HG02885 (cell line): Measurements from ENCODE around the gene SIRPG.
"Not testable (repeated sequence)": the region's sequence is repeated elsewhere in the genome, so short reads cannot be mapped to it uniquely, and the experiment has no call there.

Source experiments
- ATAC-seq: cut with Tn5 transposase; IDR thresholded peaks from one replicate; pipeline ENCODE4 v1.9.1; 2021; ENCODE audit warnings: mild to moderate bottlenecking; ENCODE audit not compliant: unreplicated experiment, poor library complexity

The SIRPG gene

GRCh38 chr20:1657556-1658334 lies at the start of gene SIRPG:
SIRPG (minus strand) TSS chr20:1657779; CDS start chr20:1657714, 65 bp downstream.
- ATAC-seq: no peak

GRCh38 chr20:1706887-1707286 lies 49.3 kb upstream of the SIRPG start:
- not testable (repeated sequence) for ATAC-seq

DNA sequence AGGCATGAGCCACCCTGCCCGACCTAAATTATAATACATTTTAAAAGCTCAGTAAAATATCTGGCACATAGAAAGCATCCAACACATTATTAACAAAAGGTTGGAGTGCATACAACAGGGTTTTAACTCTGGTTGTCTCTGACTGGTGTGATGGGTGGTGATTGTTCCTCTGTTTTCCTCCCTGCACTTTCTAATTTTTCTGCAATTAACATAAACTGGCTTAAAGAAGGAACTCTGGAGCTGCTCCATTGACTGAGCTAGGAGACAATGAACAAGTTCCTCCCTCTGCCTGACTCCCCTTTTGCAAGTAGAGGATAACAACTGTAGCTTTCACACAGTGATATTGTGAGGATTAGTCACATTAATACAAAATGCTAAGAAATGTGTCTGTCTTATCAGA lies 48.5 kb upstream of the SIRPG start:
- ATAC-seq: no peak

DNA sequence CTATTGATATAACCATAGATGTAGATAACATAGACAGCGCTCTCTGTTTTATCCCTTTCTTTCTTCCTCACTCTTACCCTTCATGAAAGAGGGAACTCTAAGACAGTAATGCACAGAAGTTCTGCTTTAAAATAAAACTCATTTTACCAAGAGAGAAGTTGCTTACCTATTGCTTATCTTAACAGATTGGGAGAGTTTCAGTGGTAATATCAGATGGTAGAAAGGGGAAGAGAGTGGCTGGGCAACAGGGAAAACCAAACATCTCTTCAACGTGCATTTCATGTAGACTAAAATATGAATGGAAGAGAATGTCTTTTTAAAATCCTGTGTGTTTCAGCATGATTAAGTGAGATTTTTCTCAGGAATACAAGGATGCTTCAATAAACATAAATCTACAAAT lies 45.3 kb upstream of the SIRPG start:
- no peak for ATAC-seq

DNA sequence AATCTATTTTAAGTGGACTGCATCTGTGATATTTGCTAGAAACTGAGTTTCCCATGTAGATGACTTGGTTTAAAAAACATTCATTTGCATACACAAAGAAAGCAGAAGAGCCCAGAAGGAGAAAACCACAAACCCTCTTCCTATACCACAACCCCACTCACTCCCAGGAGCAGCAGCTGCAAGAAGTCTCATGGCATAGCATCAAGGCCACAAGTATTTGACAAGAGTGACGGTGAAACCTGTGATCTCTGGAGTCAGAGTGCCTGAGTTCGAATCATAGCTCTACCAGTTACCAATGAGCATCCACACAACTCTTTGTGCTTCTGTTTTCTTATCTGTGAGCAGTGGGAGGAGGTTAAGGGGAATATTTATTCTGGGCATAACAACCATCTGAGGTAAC lies 44.7 kb upstream of the SIRPG start:
- no peak for ATAC-seq

- no peak for ATAC-seq
Measured at GRCh38 chr20:1700990-1701389, 43.4 kb upstream of the SIRPG start.

- ATAC-seq: no peak
Measured at GRCh38 chr20:1697592-1697991, 40.0 kb upstream of the SIRPG start.

- no peak for ATAC-seq
Measured at GRCh38 chr20:1696521-1697209, 39.1 kb upstream of the SIRPG start.

DNA sequence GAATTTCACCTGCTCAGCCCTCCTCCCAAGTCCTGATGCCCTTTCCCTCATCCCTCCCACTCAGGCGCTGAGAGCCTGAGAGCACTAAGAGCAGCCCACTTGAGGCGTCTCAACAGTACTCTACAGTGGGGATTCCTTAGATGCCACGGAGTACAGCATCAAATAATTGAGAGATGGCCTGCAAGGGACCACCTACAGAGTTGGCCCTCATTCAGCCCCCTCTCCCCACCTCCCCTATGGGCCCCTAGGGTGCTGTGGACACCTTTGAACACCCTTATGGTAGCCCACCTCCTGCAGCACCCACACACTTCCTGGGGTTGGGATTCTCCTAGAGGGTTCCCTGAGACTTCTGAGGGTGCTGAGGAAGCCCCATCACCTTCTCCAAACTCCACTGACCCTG lies 37.1 kb upstream of the SIRPG start:
- ATAC-seq: no peak

DNA sequence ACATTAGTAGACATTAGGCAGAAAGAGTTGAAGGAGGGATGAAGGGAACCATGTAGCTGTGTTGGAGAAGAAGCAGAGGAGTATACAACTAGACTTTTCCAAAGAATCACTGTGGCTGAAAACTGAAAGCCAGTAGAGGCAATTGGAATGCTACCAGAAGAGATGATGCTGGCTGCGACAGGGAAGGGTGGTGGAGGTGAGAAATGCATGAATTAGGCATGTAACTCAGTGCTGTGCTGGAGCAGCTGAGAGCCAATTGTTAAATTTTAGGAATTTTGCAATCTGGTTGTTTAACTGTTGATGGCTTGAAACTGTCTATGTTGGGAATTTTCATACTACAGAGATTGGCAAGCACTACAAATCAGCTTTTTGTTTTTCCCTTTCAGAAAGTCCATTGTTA lies 35.8 kb upstream of the SIRPG start:
- no peak for ATAC-seq

GRCh38 chr20:1689721-1690120 lies 32.1 kb upstream of the SIRPG start:
- ATAC-seq: no peak

GRCh38 chr20:1688886-1689538 lies 31.4 kb upstream of the SIRPG start:
- no peak for ATAC-seq

GRCh38 chr20:1687053-1687452 lies 29.5 kb upstream of the SIRPG start:
- ATAC-seq: no peak

DNA sequence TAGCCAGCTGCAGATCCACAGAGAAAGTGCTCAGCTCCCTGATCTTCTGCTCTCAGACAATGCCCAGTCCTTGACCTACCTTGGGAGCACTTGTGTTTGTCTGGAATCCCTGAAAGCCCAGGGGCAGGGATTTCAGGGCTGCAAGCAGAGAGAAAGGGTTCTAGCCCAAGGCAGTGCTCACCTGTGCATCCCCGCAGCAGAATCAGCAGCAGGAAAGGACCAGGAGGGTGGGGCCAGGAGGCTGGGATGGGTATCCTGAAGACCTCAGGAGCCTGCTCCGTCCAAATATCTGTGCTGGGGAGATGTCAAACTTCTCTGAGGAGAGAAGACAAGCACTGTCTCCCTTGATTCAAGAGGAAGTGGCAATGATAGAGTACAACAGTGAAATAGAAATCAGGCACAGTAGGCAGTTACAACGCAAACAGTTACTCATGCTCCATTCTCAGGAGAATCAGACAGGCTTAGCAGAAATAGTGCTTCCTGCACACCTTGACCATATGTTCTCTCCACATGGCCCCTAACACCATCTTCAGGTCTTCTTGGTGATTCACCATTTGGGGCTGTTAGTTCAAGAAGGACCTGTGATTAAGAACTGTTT lies 28.7 kb upstream of the SIRPG start:
- ATAC-seq: no peak

DNA sequence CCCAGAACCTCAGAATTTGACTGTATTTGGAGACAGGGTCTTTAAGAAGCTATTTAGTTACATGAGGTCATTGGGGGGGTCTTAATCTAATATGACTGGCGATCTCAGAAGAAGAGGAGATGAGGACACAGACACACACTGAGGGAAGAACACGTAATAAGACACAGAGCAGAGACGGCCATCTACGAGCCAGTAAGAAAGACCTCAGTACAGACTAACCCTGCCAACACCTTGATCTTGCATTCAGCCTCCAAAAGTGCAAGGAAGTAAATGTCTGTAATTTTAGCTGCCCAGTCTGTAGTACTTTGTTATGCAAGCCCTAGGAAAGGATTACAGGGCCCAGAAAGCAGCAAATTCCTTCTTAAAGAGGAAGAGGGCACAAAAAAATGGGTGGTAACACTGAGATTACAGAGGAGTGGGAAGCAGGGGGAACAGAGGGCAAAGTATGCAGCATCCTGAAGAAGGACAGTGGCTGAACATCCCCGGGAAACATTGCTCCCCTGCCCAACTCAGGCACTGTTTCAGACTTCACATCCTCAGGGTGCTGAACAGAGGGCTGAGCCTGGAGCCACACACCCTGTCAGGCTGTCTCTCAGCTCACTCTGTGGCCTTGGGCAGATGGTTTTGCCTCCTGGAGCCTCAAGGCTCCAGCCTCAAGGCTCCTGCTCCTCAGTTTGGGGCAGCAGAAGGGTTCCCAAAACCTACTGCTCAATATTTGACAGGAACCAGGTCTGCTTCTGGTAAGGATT lies 27.9 kb upstream of the SIRPG start:
- ATAC-seq: no peak

DNA sequence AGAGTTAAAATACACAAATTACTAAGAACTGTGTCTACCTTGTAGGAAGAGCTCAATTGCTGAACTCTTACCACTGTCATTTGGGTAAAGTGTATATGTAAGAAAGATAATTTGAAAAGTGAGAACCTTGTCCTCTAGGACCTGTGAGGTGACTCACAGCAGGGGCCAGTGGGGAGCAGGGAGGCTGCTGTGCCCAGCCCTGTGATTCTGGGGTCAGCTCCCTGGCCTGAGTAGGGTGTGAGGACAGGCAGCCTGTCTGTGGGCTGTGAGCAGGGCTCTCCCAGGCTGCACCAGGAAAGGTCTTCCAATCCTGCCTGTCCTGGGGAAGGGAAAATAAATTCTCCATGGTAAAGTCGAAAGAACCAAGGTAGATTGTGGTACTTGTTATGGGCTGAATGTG lies 27.3 kb upstream of the SIRPG start:
- no peak for ATAC-seq

GRCh38 chr20:1676650-1677049 lies 19.1 kb upstream of the SIRPG start:
- ATAC-seq: no peak

- no peak for ATAC-seq
Measured at GRCh38 chr20:1674990-1675780, 17.6 kb upstream of the SIRPG start.

DNA sequence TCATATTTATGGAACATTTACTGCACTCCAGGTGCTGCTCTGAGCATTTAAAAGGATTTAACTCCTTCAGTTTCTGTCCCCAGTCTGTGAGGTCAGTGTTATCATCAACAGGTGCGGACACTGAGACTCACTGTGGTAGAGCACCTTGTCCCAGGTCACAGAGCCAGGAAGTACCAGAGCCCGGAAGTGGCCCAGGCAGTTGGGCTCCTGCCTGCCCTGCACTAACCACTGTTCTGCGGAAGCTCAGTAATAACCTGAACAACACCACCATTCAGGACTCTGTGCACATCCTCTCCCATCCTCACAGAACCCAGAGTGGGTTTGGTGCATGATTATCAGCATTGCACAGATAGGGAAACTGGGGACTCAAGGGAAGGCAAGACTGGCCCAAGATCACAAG lies 16.8 kb upstream of the SIRPG start:
- no peak for ATAC-seq

GRCh38 chr20:1673424-1673823 lies 15.8 kb upstream of the SIRPG start:
- no peak for ATAC-seq
